Memory B cell (primary cell): ENCODE data around the gene NSMCE1.

Source experiments
- ATAC-seq: fragments of 150-1000 bp; cut with Tn5 transposase; 2 replicates; pipeline ENCODE4 v1.10.0; 2021; ENCODE audit warnings: low read depth, mild to moderate bottlenecking, moderate library complexity
- DNase-seq, 2 donors: peaks; one replicate each; pipeline ENCODE4 v3.0.0; 2022; ENCODE audit warnings: low spot score in 2 of 2
- H3K27ac Mint-ChIP-seq: one replicate; pipeline ENCODE4 v1.8.0; 2022; ENCODE audit warnings: mild to moderate bottlenecking, moderate library complexity, mixed read lengths
- H3K27me3 Mint-ChIP-seq: one replicate; pipeline ENCODE4 v1.8.0; 2022; ENCODE audit warnings: mixed read lengths
- H3K36me3 Mint-ChIP-seq: one replicate; pipeline ENCODE4 v1.8.0; 2022; ENCODE audit warnings: mild to moderate bottlenecking, mixed read lengths
- H3K4me1 Mint-ChIP-seq: one replicate; pipeline ENCODE4 v1.8.0; 2022; ENCODE audit warnings: mixed read lengths
- H3K4me3 Mint-ChIP-seq: one replicate; pipeline ENCODE4 v1.8.0; 2022; ENCODE audit warnings: mild to moderate bottlenecking, moderate library complexity, mixed read lengths
- H3K9me3 Mint-ChIP-seq: one replicate; pipeline ENCODE4 v1.8.0; 2022; ENCODE audit warnings: mixed read lengths

NSMCE1 gene

DNA sequence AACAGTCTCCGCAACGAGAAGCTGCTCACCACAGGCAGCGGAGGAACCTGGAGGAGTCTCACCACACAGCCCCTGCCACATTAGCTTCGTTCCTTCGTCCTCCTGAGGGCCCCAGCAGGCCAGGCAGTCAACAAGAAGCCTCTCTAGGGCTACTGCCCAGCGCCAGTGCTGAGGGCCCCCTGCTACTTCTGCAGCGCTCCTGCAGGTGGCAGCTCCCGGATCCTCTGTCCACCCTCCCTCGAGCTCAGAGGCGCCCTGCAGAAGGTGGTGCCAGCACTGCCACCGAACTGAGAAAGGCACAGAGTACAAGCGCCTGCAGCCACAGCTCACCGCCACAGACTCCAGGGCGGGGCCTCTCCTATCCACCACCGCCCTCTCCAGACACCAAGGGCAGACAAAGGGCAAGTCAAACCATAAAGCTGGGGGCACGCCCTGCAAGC, 38.0 kb downstream of the NSMCE1 start:
- H3K9me3 Mint-ChIP-seq: no peaks in the 10 kb centered on the region
- no peak for DNase-seq
- H3K27me3 Mint-ChIP-seq: no peaks in the 10 kb centered on the region
- H3K4me3 Mint-ChIP-seq: no peak overlapping the region
- no peak overlapping the region for H3K27ac Mint-ChIP-seq
- H3K36me3 Mint-ChIP-seq: peaks cover 4% of the 10 kb centered on the region
- no peak for ATAC-seq
- H3K4me1 Mint-ChIP-seq: peaks cover 18% of the 10 kb centered on the region

- DNase-seq: no peak
- peaks cover 12% of the 10 kb centered on the region for H3K4me1 Mint-ChIP-seq
- no peaks in the 10 kb centered on the region for H3K9me3 Mint-ChIP-seq
- peaks cover 5% of the 10 kb centered on the region for H3K36me3 Mint-ChIP-seq
- H3K27me3 Mint-ChIP-seq: no peaks in the 10 kb centered on the region
- no peak for ATAC-seq
- no peak overlapping the region for H3K27ac Mint-ChIP-seq
- H3K4me3 Mint-ChIP-seq: no peak overlapping the region
These were observed 38.6 kb downstream of the NSMCE1 start for GRCh38 chr16:27229891-27230470.

GRCh38 chr16:27228621-27229501, 39.7 kb downstream of the NSMCE1 start:
- DNase-seq (no peak), ATAC-seq (no peak)
- Mint-ChIP-seq H3K27ac (peak overlapping the region; percentile 41), H3K4me1 (peaks cover 12% of the 10 kb centered on the region), H3K4me3 (no peak overlapping the region), H3K36me3 (peaks cover 7% of the 10 kb centered on the region), H3K9me3 (no peaks in the 10 kb centered on the region), H3K27me3 (no peaks in the 10 kb centered on the region)

- Mint-ChIP-seq H3K4me3 (no peak overlapping the region), H3K9me3 (no peaks in the 10 kb centered on the region), H3K27me3 (no peaks in the 10 kb centered on the region), H3K4me1 (peaks cover 12% of the 10 kb centered on the region), H3K27ac (no peak overlapping the region), H3K36me3 (peaks cover 8% of the 10 kb centered on the region)
- ATAC-seq: no peak
- no peak for DNase-seq
These were observed 40.5 kb downstream of the NSMCE1 start for GRCh38 chr16:27228045-27228444.

DNA sequence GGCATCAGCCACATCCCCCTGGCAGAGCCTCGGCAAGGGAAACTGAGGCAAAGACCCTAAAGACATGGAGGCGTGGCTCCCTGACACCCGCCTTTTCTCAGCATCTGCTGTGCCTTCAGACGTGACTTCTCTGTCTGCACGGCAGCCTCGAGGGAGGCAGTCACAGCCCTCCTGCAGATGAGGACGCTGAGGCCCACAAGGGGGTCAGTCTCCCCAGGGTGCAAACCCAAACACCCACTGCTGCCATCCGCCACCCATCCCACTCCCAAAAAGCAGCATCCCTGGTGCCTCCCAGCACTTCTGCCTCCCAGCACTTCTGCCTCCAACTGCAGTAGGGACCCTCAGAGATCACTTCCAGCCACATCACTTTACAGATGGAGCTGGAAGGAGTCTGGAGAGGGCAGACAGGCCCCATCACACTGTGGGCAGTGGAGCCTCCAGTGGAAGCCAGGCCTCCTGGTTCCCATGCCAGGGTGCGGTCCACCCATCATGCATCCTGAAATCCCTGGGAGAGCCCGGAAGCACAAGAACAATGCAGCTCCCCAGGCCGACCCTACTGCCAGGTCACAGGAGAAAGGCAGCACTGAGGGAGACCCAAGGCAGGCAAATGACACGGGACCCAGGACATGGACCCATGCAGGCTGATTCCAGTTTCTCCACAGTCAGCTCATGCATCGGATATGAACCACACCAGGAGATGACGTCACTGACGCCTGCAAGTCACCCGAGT, 41.4 kb downstream of the NSMCE1 start:
- Mint-ChIP-seq H3K27me3 (no peaks in the 10 kb centered on the region), H3K36me3 (peaks cover 6% of the 10 kb centered on the region), H3K9me3 (no peaks in the 10 kb centered on the region), H3K27ac (no peak overlapping the region), H3K4me3 (no peak overlapping the region), H3K4me1 (peaks cover 9% of the 10 kb centered on the region)
- DNase-seq: no peak
- no peak for ATAC-seq

DNA sequence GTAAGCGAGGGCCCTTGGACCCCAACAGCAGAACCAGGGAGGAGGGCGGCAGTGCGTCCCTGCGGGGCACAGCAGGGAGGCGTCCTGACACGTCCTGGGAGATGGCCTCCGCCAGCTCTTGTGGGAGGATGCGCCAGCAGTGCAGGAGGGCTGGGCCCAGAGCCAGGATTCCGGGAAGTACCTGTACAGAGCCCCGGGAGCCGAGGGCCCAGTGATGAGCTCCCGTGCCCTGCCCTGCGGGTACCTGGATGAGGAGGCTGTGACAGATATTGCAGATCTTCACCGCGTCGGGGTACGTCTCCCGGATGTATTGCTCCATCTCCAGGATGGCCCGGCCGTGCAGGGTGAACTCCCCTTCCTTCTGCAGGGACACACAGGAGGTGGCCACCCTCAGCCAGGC, 42.1 kb downstream of the NSMCE1 start:
- H3K36me3 Mint-ChIP-seq: peaks cover 6% of the 10 kb centered on the region
- no peak overlapping the region for H3K27ac Mint-ChIP-seq
- H3K4me1 Mint-ChIP-seq: peaks cover 5% of the 10 kb centered on the region
- H3K4me3 Mint-ChIP-seq: no peak overlapping the region
- ATAC-seq: no peak
- H3K27me3 Mint-ChIP-seq: no peaks in the 10 kb centered on the region
- no peaks in the 10 kb centered on the region for H3K9me3 Mint-ChIP-seq
- no peak for DNase-seq

DNA sequence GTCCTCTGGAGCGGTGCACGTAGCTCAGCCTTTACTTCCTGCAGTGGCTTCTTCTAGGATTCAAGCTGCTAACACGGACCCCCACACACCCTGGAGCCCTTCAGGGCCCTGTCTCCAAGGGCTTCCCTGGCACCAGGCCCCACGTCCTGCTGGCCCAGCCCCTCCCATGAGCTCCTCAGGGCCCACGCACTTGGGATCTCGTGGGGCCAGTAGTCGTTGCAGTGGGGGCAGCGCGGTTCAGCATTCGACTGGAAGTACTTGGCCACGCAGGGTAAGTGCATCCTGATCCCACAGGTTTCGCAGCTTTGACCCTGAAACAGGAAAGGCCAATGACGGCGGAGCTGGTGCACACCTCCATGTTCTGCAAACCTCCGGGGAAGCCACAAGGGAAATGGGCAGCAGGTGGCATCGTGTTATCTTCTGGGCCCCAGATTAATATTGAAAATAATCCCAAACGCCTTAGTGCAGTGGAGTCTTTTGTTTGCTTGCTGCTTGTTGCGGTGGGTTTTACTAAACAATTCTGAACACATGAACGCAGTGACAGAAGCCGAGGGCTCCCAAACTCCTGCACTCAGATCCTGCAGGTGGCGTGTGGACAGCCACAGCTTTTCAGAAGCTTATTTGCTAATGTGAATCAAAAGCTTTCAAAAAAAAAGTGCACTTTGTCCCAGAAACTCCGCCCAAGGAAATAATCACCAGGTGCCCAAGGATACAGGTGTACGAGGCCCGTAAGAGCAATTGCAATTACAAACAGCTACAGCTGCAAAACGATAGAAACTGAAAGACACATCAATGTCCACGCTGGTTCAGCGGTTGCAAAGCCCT, 42.8 kb downstream of the NSMCE1 start:
- H3K36me3 Mint-ChIP-seq: peaks cover 6% of the 10 kb centered on the region
- no peaks in the 10 kb centered on the region for H3K27me3 Mint-ChIP-seq
- H3K27ac Mint-ChIP-seq: no peak overlapping the region
- no peak overlapping the region for H3K4me3 Mint-ChIP-seq
- H3K4me1 Mint-ChIP-seq: peaks cover 5% of the 10 kb centered on the region
- no peaks in the 10 kb centered on the region for H3K9me3 Mint-ChIP-seq
- DNase-seq (no peak), ATAC-seq (no peak)

GRCh38 chr16:27224741-27225300, 43.8 kb downstream of the NSMCE1 start:
- H3K27ac Mint-ChIP-seq: no peak overlapping the region
- H3K27me3 Mint-ChIP-seq: no peaks in the 10 kb centered on the region
- no peak for ATAC-seq

GRCh38 chr16:27224271-27224737, 44.3 kb downstream of the NSMCE1 start:
- Mint-ChIP-seq H3K4me1 (peaks cover 5% of the 10 kb centered on the region), H3K36me3 (peaks cover 6% of the 10 kb centered on the region), H3K4me3 (no peak overlapping the region), H3K27me3 (no peaks in the 10 kb centered on the region), H3K9me3 (no peaks in the 10 kb centered on the region), H3K27ac (peak overlapping the region; percentile 29)
- no peak for ATAC-seq
- no peak for DNase-seq

More at GRCh38 chr16:27224741-27225300, 43.8 kb downstream of the NSMCE1 start:
- no peak for DNase-seq
- no peak overlapping the region for H3K4me3 Mint-ChIP-seq
- H3K9me3 Mint-ChIP-seq: no peaks in the 10 kb centered on the region
- H3K4me1 Mint-ChIP-seq: peaks cover 5% of the 10 kb centered on the region
- H3K36me3 Mint-ChIP-seq: peaks cover 6% of the 10 kb centered on the region

- Mint-ChIP-seq H3K27me3 (no peaks in the 10 kb centered on the region), H3K36me3 (peaks cover 9% of the 10 kb centered on the region), H3K27ac (peak overlapping the region; percentile 29), H3K4me1 (peaks cover 5% of the 10 kb centered on the region), H3K9me3 (no peaks in the 10 kb centered on the region), H3K4me3 (no peak overlapping the region)
- ATAC-seq: no peak
- DNase-seq: no peak
These were observed 44.9 kb downstream of the NSMCE1 start for GRCh38 chr16:27223701-27224100.

- Mint-ChIP-seq H3K9me3 (no peaks in the 10 kb centered on the region), H3K4me1 (peaks cover 5% of the 10 kb centered on the region), H3K27me3 (no peaks in the 10 kb centered on the region), H3K4me3 (no peak overlapping the region), H3K36me3 (peaks cover 9% of the 10 kb centered on the region), H3K27ac (no peak overlapping the region)
- no peak for ATAC-seq
- DNase-seq: no peak
These were observed 45.4 kb downstream of the NSMCE1 start for GRCh38 chr16:27223226-27223610.

- H3K27me3 Mint-ChIP-seq: no peaks in the 10 kb centered on the region
- no peaks in the 10 kb centered on the region for H3K9me3 Mint-ChIP-seq
- ATAC-seq (no peak), DNase-seq (no peak)
- H3K4me1 Mint-ChIP-seq: peaks cover 5% of the 10 kb centered on the region
- H3K36me3 Mint-ChIP-seq: peaks cover 9% of the 10 kb centered on the region
- no peak overlapping the region for H3K27ac Mint-ChIP-seq
- no peak overlapping the region for H3K4me3 Mint-ChIP-seq
These were observed 46.0 kb downstream of the NSMCE1 start for GRCh38 chr16:27222249-27223225.
